ENCODE measurements around the gene TP53. TPM values are rescaled to one million over a fixed set of nuclear protein-coding genes. Genes with fewer than 3 reads are reported as not detected.
A peak's percentile ranks its signal among the peaks of the same experiment; 100 is the strongest.

Gene TP53
- 23.6 TPM for total RNA-seq

- DNase-seq = peak; percentile 97
Observed at GRCh38 chr17:7687072-7687907, at the start of gene TP53. TP53 (minus strand) TSS chr17:7687490; CDS start chr17:7676594, 10,896 bp downstream.

- no peak for DNase-seq
Observed at GRCh38 chr17:7732981-7733539, 45.8 kb upstream of the TP53 start.

GRCh38 chr17:7729816-7730215 lies 42.5 kb upstream of the TP53 start:
- no peak for DNase-seq

GRCh38 chr17:7727886-7728285 lies 40.6 kb upstream of the TP53 start:
- no peak for DNase-seq

GRCh38 chr17:7721612-7722011 lies 34.3 kb upstream of the TP53 start:
- DNase-seq = no peak

- DNase-seq = peak; percentile 62
Observed at GRCh38 chr17:7720125-7720524, 32.8 kb upstream of the TP53 start.

GRCh38 chr17:7719661-7720060 lies 32.4 kb upstream of the TP53 start:
- DNase-seq = no peak

DNA sequence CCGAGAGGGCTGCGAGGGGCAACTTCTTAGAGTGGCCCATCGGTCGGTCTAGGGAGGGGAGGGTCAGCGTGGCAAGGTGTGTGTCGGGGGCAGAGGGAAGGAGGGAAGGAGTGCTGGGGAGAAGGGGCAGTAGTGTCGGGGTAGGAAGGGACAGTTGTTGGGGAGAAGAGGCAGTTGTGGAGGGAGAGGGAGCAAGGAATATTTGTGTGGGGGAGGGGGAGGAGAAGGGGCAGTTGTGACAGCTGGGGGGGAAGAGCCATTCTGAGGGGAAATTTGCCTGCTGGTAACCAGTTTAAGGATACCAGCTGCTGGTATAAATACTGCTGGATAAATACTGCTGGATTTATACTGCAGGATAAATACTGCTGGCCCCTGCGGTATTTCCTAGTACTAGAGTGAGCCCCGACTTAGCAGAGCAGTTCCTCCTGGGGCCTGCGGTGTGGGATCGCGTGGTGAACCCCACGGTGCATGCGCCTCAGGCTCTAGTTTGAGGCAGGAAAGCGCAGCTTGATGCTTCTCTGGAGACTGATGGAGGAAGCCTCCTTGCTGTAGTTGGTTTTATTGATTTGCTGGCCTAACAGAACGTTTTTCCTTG lies 30.6 kb upstream of the TP53 start:
- no peak for DNase-seq

- DNase-seq = peak; percentile 96
Observed at GRCh38 chr17:7716901-7717755, 29.8 kb upstream of the TP53 start, which contains the start of gene DNAH2. DNAH2 (plus strand) TSS chr17:7717744; CDS start chr17:7719735, 1,991 bp downstream.

GRCh38 chr17:7715936-7716886 lies 28.9 kb upstream of the TP53 start:
- DNase-seq = no peak

- DNase-seq = no peak
Observed at GRCh38 chr17:7714721-7715594, 27.7 kb upstream of the TP53 start.

- DNase-seq = no peak
Observed at GRCh38 chr17:7713782-7714181, 26.5 kb upstream of the TP53 start.

DNA sequence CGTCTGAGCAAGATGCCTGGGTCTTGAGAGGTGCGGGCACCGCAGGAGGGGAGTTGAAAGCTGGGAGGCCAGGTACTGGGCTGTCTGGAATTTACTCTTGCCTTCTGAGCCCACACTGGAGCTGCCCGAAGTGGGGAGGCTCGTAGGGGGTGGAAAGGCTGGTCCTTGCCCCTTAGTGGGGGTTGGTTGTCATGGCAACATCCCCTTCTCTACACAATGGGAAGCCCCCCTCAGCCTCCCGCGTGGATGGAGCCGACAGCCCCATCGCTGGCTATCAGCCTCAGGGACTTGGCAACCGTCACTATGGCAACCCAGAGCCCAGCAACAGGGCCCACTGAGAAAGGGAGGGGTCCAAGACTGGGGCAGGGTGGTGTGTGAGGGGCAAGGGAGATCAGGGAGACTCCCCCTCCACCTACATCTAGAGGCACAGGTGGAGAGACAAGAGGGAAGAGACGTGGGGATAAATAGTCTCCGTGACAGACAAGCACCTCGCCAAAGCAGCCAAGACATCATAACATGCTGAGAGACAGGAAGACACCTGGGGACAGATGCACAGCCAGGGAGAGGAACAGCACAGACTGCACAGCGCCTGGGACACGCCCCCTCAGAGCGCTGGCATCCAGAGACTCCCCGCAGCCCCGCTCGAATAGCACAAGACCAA lies 25.0 kb upstream of the TP53 start:
- no peak for DNase-seq

DNA sequence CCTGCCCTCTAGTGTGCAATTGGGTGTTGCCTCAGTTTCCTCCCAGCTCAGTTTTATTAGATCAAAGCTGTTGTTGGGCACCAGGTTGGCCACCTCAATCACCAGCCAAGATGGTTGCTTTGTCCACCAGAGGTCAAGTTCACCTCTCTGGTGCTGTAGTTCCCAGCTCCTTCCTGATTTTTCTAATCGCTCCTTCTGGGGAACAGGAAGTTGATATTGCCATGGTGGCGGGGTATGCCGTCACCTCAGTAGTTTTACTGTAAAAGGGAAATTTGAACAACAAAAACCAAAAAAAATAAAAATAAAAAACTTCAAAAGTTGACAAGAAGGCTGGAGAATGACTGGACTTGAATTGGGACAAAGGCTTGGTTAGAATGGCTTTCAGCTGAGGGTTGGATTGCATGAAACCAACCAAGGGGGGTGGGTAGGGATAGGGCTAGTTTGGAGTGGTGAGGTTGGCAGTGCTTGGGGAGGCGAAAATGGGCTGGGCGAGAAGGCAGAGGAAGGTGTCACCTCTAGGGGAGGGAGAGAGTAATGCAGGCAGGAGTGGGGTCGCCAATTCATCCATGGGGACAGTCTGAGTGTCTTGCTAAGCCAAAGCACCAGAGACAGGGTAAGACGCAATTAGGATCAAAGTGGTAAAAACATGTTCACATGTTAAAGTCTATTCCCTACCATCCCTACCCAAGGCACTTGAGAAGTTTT lies 23.9 kb upstream of the TP53 start:
- no peak for DNase-seq

DNA sequence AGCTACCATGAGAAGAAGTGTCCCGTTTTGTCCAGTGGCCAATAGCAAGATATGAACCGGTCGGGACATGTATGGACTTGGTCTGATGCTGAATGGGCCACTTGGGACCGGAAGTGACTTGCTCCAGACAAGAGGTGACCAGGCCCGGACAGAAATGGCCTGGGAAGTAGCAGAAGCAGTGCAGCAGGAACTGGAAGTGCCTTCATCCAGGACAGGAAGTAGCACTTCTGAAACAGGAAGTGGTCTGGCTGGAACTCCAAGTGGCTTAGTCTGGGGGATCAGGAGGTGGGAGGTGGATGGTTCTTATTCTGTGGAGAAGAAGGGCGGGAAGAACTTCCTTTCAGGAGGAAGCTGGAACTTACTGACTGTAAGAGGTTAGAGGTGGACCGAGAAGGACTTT lies 23.0 kb upstream of the TP53 start:
- DNase-seq = no peak

GRCh38 chr17:7709031-7709430 lies 21.7 kb upstream of the TP53 start:
- no peak for DNase-seq

DNA sequence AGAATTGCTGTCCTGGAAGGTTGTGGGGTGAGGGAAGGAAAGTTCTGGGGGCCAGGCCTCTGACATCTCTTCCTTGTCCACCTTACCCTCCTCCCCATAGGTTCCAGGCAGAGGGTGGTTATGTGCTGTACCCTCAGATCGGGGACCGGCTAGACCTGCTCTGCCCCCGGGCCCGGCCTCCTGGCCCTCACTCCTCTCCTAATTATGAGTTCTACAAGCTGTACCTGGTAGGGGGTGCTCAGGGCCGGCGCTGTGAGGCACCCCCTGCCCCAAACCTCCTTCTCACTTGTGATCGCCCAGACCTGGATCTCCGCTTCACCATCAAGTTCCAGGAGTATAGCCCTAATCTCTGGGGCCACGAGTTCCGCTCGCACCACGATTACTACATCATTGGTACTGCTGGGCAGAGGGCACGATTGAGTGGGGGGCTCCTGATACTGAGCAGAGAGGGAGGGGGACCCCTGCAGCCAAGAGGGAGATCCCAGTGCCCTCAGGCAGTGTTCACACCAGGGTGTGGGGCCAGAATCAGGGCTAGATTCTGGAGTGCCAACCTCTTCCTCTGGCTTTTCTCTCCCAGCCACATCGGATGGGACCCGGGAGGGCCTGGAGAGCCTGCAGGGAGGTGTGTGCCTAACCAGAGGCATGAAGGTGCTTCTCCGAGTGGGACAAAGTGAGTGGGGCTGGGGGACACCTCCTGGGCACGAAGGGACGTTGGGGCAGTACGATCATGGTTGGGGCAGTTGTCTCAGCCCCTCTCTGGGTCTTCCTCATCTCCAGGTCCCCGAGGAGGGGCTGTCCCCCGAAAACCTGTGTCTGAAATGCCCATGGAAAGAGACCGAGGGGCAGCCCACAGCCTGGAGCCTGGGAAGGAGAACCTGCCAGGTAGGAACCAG lies 20.8 kb upstream of the TP53 start:
- DNase-seq = no peak

DNA sequence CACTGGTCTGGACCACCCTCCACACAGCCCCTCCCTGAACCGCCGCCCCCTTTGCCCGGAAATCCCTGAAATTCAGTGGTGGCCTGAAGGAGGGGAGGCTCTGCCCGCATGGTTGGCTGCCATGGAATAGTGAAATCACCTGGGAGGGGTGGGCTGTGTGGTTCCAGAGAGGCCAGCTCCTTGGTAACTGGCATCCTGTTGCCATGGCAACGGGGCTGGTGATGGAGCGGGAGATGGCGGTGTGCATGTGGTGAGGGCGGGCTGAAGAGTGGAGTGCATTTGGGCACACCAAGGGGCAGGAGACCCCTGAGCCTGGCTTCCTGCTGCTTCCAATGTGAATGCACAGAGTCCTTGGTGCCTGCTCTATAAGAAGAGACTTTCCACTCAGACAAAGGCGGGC lies 20.2 kb upstream of the TP53 start:
- DNase-seq = no peak
